ENCODE results near the gene VWA5B1.

Gene VWA5B1

GRCh38 chr1:20329793-20330542 lies 39.3 kb downstream of the VWA5B1 start:
- in situ Hi-C loops (cut with HindIII; ENCODE audit: low pct_unique_long_range_greater_than_20kb, low sequenced_read_pairs), result no loop called here
- no peak for DNase-seq (ENCODE audit: low read depth in 1 of 2, low spot score in 1 of 2)
- TF ChIP-seq JUND (IDR thresholded peaks at IDR 0.05; ENCODE audit: low read depth), result no peak

GRCh38 chr1:20334103-20334502 lies 43.4 kb downstream of the VWA5B1 start:
- in situ Hi-C loops (cut with HindIII; ENCODE audit: low pct_unique_long_range_greater_than_20kb, low sequenced_read_pairs), result no loop called here

DNA sequence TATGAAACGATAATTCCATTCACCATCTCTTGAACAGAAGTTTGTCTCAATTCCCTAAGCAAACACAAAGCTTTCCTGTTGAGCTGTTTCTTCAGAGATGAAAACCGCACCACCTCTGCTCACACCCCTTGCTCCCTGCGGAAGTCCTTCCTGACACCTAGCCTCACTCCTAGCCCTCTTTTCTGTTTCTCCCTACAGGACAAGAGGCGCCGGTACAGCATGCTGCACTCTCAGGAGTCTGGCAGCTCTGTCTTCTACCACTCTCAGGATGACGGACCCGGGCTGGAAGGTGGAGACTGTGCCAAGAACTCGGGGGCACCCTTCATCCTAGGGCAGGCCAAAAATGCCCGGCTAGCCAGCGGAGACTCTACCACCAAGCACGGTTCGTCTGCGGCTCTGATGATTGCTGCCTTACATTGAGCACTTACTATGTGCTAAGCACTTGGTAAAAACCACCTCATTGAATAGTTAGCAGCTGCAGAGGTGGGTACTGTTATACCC lies 45.5 kb downstream of the VWA5B1 start:
- DNase-seq (ENCODE audit: low read depth in 1 of 2, low spot score in 1 of 2), result no peak
- no peak for TF ChIP-seq JUND (IDR thresholded peaks at IDR 0.05; ENCODE audit: low read depth)
- in situ Hi-C loops (cut with HindIII; ENCODE audit: low pct_unique_long_range_greater_than_20kb, low sequenced_read_pairs), result no loop called here

More at GRCh38 chr1:20334103-20334502, 43.4 kb downstream of the VWA5B1 start:
- no peak for TF ChIP-seq JUND (IDR thresholded peaks at IDR 0.05; ENCODE audit: low read depth)
- DNase-seq (ENCODE audit: low read depth in 1 of 2, low spot score in 1 of 2), result no peak

GRCh38 chr1:20337581-20337980 lies 46.9 kb downstream of the VWA5B1 start:
- in situ Hi-C loops (cut with HindIII; ENCODE audit: low pct_unique_long_range_greater_than_20kb, low sequenced_read_pairs), result no loop called here
- no peak for TF ChIP-seq JUND (IDR thresholded peaks at IDR 0.05; ENCODE audit: low read depth)
- DNase-seq (ENCODE audit: low read depth in 1 of 2, low spot score in 1 of 2), result no peak

GRCh38 chr1:20339811-20340457 lies 49.3 kb downstream of the VWA5B1 start:
- in situ Hi-C loops (cut with HindIII; ENCODE audit: low pct_unique_long_range_greater_than_20kb, low sequenced_read_pairs), result no loop called here
- no peak for DNase-seq (ENCODE audit: low read depth in 1 of 2, low spot score in 1 of 2)
- no peak for TF ChIP-seq JUND (IDR thresholded peaks at IDR 0.05; ENCODE audit: low read depth)

GRCh38 chr1:20342294-20343148 lies 51.8 kb downstream of the VWA5B1 start:
- TF ChIP-seq JUND (IDR thresholded peaks at IDR 0.05; ENCODE audit: low read depth), result no peak
- no peak for DNase-seq (ENCODE audit: low read depth in 1 of 2, low spot score in 1 of 2)
- in situ Hi-C loops (cut with HindIII; ENCODE audit: low pct_unique_long_range_greater_than_20kb, low sequenced_read_pairs), result no loop called here

GRCh38 chr1:20343149-20343937 lies 52.7 kb downstream of the VWA5B1 start:
- TF ChIP-seq JUND (IDR thresholded peaks at IDR 0.05; ENCODE audit: low read depth), result no peak
- DNase-seq (ENCODE audit: low read depth in 1 of 2, low spot score in 1 of 2), result no peak
- in situ Hi-C loops (cut with HindIII; ENCODE audit: low pct_unique_long_range_greater_than_20kb, low sequenced_read_pairs), result no loop called here

- no peak for TF ChIP-seq JUND (IDR thresholded peaks at IDR 0.05; ENCODE audit: low read depth)
- in situ Hi-C loops (cut with HindIII; ENCODE audit: low pct_unique_long_range_greater_than_20kb, low sequenced_read_pairs), result no loop called here
These were observed 53.2 kb downstream of the VWA5B1 start for GRCh38 chr1:20343938-20344302.

DNA sequence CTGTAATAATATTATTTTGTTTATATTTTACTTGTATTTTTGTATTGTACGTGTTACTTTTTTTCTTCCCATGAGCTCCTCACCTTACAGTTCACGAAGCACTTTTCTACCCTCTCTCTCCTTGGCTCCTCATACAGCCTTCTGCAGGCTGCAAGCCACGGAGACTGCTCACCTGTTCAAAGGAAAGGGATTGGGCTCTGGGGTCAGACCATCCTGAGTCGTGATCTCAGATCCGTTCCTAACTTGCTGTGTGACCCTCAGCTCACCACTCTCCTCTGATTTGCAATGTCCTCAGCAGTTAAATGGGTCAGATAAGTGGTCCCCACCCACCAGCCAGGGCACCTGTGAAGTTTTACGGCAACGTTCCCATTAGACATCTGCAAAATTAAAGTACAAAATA lies 54.1 kb downstream of the VWA5B1 start:
- no peak for DNase-seq (ENCODE audit: low read depth in 1 of 2, low spot score in 1 of 2)
- in situ Hi-C loops (cut with HindIII; ENCODE audit: low pct_unique_long_range_greater_than_20kb, low sequenced_read_pairs), result no loop called here
- no peak for TF ChIP-seq JUND (IDR thresholded peaks at IDR 0.05; ENCODE audit: low read depth)

More at GRCh38 chr1:20343938-20344302, 53.2 kb downstream of the VWA5B1 start:
- no peak for DNase-seq (ENCODE audit: low read depth in 1 of 2, low spot score in 1 of 2)

GRCh38 chr1:20345419-20345818 lies 54.7 kb downstream of the VWA5B1 start:
- in situ Hi-C loops (cut with HindIII; ENCODE audit: low pct_unique_long_range_greater_than_20kb, low sequenced_read_pairs), result no loop called here
- no peak for DNase-seq (ENCODE audit: low read depth in 1 of 2, low spot score in 1 of 2)
- no peak for TF ChIP-seq JUND (IDR thresholded peaks at IDR 0.05; ENCODE audit: low read depth)

- DNase-seq (ENCODE audit: low read depth in 1 of 2, low spot score in 1 of 2), result no peak
- TF ChIP-seq JUND (IDR thresholded peaks at IDR 0.05; ENCODE audit: low read depth), result no peak
- in situ Hi-C loops (cut with HindIII; ENCODE audit: low pct_unique_long_range_greater_than_20kb, low sequenced_read_pairs), result no loop called here
These were observed 55.8 kb downstream of the VWA5B1 start for GRCh38 chr1:20346433-20346832.

GRCh38 chr1:20347699-20348098 lies 57.0 kb downstream of the VWA5B1 start:
- in situ Hi-C loops (cut with HindIII; ENCODE audit: low pct_unique_long_range_greater_than_20kb, low sequenced_read_pairs), result no loop called here
- no peak for TF ChIP-seq JUND (IDR thresholded peaks at IDR 0.05; ENCODE audit: low read depth)
- DNase-seq (ENCODE audit: low read depth in 1 of 2, low spot score in 1 of 2), result no peak

Measured in T47D (cell line).